Measurements from ENCODE around the gene EIF4E3.

The EIF4E3 gene

DNA sequence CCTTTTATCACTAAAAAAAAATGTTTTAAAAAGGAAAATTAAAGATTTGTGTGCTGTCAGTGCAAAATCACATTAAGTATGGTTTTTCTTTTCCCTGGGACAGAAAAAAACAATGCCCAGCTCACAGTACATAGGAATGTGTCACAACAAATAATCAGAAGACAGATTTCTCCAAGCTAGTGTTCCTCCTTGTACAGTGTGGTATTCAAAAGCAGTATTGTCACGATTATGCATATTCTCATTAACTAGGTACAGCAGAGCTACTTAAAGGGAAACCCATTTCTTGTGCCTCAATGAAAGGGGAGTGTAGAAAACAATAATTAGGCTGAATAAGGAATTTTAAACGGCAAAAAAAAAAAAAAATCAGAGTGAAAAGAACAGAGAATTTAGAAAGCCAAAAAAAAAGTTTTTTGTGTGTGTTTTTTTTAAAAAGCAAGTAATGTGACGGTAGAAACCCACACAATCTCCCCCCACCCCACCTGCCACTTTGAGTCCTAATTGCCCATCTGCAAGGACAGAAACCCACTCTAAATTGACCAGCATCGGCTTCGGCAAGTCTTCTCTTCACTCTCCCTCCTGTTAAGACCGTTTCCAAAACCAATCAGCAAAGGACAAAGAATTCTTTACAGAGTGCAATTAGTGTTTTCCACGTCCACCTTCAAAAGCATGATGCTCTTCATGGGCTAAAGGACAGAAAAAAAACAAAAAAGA lies 41.0 kb downstream of the EIF4E3 start:
- TF ChIP-seq, protein P1, sequence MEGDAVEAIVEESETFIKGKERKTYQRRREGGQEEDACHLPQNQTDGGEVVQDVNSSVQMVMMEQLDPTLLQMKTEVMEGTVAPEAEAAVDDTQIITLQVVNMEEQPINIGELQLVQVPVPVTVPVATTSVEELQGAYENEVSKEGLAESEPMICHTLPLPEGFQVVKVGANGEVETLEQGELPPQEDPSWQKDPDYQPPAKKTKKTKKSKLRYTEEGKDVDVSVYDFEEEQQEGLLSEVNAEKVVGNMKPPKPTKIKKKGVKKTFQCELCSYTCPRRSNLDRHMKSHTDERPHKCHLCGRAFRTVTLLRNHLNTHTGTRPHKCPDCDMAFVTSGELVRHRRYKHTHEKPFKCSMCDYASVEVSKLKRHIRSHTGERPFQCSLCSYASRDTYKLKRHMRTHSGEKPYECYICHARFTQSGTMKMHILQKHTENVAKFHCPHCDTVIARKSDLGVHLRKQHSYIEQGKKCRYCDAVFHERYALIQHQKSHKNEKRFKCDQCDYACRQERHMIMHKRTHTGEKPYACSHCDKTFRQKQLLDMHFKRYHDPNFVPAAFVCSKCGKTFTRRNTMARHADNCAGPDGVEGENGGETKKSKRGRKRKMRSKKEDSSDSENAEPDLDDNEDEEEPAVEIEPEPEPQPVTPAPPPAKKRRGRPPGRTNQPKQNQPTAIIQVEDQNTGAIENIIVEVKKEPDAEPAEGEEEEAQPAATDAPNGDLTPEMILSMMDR (IDR thresholded peaks at IDR 0.05; ENCODE audit: low read depth, low read length) = no peak
- no peak overlapping the region for H3K4me3 ChIP-seq (replicated peaks in 1 of 2; ENCODE audit: low read depth in 2 of 2, low read length in 2 of 2)
- no peak for DNase-seq (ENCODE audit: low read depth in 2 of 2)

DNA sequence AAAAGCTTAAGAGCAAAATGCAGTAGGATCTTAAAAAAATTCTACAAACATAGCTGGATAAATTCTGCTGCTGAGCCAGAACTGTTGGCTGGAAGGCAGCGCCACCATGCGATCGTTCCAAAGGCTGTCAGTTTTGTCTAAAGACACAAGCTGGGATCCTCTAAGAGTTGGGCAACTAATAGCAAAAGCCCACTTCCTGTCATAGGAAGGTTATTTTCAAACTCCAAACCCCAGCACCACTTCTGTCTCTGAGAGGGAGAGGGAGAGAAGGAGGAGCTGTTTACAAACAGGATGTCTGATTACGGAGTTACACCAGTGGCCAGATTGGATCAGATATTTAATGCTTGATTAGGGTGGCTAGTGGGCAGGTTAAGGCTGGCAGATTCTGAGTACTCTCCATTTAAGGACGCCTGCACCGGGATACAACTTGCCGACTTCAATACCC lies 44.0 kb downstream of the EIF4E3 start:
- DNase-seq (ENCODE audit: low read depth in 2 of 2) = peak; percentile 82 to 83
- TF ChIP-seq, protein P1 (IDR thresholded peaks at IDR 0.05; ENCODE audit: low read depth, low read length) = peak; percentile 82
- H3K4me3 ChIP-seq (replicated peaks in 1 of 2; ENCODE audit: low read depth in 2 of 2, low read length in 2 of 2) = no peak overlapping the region

DNA sequence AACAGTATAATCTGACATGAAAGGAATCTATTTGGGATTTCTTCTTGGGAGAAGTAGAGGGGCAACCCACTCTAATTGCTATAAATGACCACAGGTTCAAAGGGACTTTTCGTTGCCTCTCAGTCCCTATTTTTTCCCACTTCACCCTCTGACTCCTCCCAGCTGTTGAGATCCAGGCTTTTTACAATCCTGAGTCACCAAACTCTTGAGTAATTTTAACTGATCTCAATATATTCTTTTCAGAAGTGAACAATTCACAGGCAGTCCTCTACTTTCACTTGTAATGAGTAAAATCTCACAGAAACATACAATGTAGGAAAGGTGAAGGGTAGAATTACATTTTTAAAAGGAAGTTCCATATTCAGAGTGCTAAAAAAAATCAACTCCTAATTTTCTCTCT lies 44.6 kb downstream of the EIF4E3 start:
- no peak overlapping the region for H3K4me3 ChIP-seq (replicated peaks in 1 of 2; ENCODE audit: low read depth in 2 of 2, low read length in 2 of 2)
- peak; percentile 57 to 74 for DNase-seq (ENCODE audit: low read depth in 2 of 2)
- TF ChIP-seq, protein P1 (IDR thresholded peaks at IDR 0.05; ENCODE audit: low read depth, low read length) = no peak

DNA sequence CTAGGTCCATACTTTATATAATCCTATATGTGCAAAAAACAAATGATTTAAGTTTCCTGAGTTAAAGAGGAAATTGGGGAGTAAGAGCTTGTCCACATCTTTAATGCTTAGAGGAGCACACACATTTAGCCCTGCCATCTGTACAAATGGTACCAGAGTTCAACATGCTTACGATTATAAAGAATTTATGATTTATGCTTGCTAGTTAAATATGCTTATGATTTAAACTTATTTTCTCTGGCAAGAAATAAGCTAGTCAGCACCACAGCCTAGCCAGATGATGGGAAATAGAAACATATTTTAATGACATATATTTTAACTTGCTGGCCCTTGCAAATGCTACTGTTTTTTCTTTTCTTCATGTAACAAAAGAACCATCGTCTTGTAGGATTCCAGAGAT lies 48.3 kb downstream of the EIF4E3 start:
- TF ChIP-seq, protein P1 (IDR thresholded peaks at IDR 0.05; ENCODE audit: low read depth, low read length) = no peak
- DNase-seq (ENCODE audit: low read depth in 2 of 2) = no peak
- H3K4me3 ChIP-seq (replicated peaks in 1 of 2; ENCODE audit: low read depth in 2 of 2, low read length in 2 of 2) = no peak overlapping the region

DNA sequence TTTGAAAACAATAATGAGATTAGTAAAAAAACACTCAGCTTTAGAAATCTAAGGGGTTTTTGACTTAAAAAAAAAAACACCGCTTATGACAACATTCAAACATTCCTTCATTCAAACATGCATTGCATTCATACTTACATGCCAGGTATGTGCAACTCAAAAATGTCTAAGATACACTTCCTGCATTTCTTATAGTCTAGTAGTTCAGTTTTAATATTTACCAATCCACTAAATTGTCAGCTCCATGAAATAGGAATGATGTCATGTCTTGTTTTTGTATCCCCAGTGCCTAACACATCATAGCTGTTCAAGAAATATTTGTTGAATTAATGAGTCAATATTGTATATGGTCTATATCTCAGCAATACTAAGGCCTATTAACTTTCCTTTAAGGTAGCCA lies 51.7 kb downstream of the EIF4E3 start:
- DNase-seq (ENCODE audit: low read depth in 2 of 2) = peak in 1 of 2 donors; percentile 42
- TF ChIP-seq, protein P1 (IDR thresholded peaks at IDR 0.05; ENCODE audit: low read depth, low read length) = no peak
- no peak overlapping the region for H3K4me3 ChIP-seq (replicated peaks in 1 of 2; ENCODE audit: low read depth in 2 of 2, low read length in 2 of 2)

DNA sequence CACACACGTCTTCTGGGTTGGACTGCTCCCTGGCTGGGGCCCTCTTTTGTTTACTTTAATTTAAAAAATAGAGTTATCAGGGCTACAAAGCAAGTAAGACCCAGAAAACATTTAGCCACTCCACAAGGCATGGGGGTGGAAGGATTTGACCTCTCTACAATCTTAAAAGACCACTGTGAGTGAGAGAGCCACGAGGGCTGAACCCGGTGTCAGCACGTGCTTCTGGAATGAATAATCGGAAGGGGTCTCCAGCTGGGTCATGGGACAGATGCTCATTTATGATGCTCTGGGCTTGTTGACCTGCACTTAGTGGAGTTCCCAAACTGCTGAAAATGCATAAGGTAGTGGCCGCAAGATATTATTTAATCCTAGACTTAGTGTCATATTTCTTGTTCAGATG lies 52.4 kb downstream of the EIF4E3 start:
- TF ChIP-seq, protein P1 (IDR thresholded peaks at IDR 0.05; ENCODE audit: low read depth, low read length) = no peak
- H3K4me3 ChIP-seq (replicated peaks in 1 of 2; ENCODE audit: low read depth in 2 of 2, low read length in 2 of 2) = no peak overlapping the region
- no peak for DNase-seq (ENCODE audit: low read depth in 2 of 2)

DNA sequence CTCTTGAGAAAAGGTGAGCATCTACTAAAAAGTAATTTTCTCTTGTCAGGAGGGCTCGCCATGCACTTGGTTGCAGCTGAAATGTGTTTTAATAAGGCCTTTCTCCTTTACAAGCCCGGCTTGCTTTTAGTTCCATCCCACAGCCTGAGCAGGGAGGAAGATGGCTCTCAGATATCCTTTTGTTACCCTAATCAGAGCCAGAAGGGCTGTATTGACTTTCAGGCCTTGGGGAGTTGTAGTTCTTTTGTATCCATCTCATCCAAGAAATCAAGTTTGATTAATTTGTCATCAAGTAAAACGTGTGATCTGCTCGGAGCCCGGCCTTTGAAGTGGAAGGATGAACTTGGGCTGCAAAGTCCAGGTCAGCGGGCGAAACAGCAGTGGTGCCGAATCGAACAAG lies 52.9 kb downstream of the EIF4E3 start:
- TF ChIP-seq, protein P1 (IDR thresholded peaks at IDR 0.05; ENCODE audit: low read depth, low read length) = no peak
- DNase-seq (ENCODE audit: low read depth in 2 of 2) = no peak
- no peak overlapping the region for H3K4me3 ChIP-seq (replicated peaks in 1 of 2; ENCODE audit: low read depth in 2 of 2, low read length in 2 of 2)

Data from cardiac fibroblast (primary cell).